NCI-H446 (cell line): Measurements from ENCODE around the gene BCOR.

Experiments used
- DNase-seq, 2 experiments: peaks; one replicate each; lab custom pipeline; 2025; lab: John Stamatoyannopoulos, UW

BCOR gene

GRCh38 chrX:40112996-40113395, 15.2 kb upstream of the BCOR start:
- DNase-seq = no peak

- DNase-seq = no peak
Measured at GRCh38 chrX:40111868-40112267, 14.1 kb upstream of the BCOR start.

- DNase-seq = peak; percentile 53 to 78
Measured at GRCh38 chrX:40109288-40110008, 11.7 kb upstream of the BCOR start.

GRCh38 chrX:40108959-40109287, 11.2 kb upstream of the BCOR start:
- DNase-seq = peak; percentile 71 to 78

GRCh38 chrX:40108162-40108958, 10.6 kb upstream of the BCOR start:
- peak; percentile 71 to 87 for DNase-seq

GRCh38 chrX:40107291-40108161, 9.8 kb upstream of the BCOR start:
- peak; percentile 56 to 83 for DNase-seq

- peak in 1 of 2 experiments; percentile 21 for DNase-seq
Measured at GRCh38 chrX:40106676-40107290, 9.0 kb upstream of the BCOR start.

- peak in 1 of 2 experiments; percentile 67 for DNase-seq
Measured at GRCh38 chrX:40105835-40106675, 8.3 kb upstream of the BCOR start.

- DNase-seq = no peak
Measured at GRCh38 chrX:40104985-40105834, 7.5 kb upstream of the BCOR start.

- no peak for DNase-seq
Measured at GRCh38 chrX:40104630-40104984, 6.8 kb upstream of the BCOR start.

- DNase-seq = no peak
Measured at GRCh38 chrX:40103565-40104323, 6.0 kb upstream of the BCOR start.

GRCh38 chrX:40102393-40103381, 4.9 kb upstream of the BCOR start:
- DNase-seq = no peak

- DNase-seq = no peak
Measured at GRCh38 chrX:40101430-40101802, 3.7 kb upstream of the BCOR start.

GRCh38 chrX:40100537-40101429, 3.0 kb upstream of the BCOR start:
- no peak for DNase-seq

- peak in 1 of 2 experiments; percentile 1 for DNase-seq
Measured at GRCh38 chrX:40100141-40100536, 2.4 kb upstream of the BCOR start.

GRCh38 chrX:40099055-40099958, 1.5 kb upstream of the BCOR start:
- DNase-seq = peak in 1 of 2 experiments; percentile 27
